IMR-90 (cell line): ENCODE results near the gene A4GNT. TPM values are rescaled to one million over a fixed set of nuclear protein-coding genes. Genes with fewer than 3 reads are reported as not detected.

Experiments used
- ATAC-seq: fragments of 200-7000 bp; cut with Tn5 transposase; 2 replicates; pipeline ENCODE4 v1.9.1; 2020; ENCODE audit warnings: low read depth, mild to moderate bottlenecking, moderate library complexity
- BruUV-seq: library from RNA; stranded (reverse); fragments of 400-500 nt; replicated peaks from 2 replicates; lab custom pipeline; 2021; lab: Mats Ljungman, UMichigan
- CTCF ChIA-PET: fragments of 300-600 bp; formaldehyde crosslinking; extraction: SDS; loops from one replicate; lab custom pipeline; 2021; ENCODE audit warnings: antibody characterized with exemption; lab: Yijun Ruan, JAX
- POLR2A ChIA-PET: fragments of 300-600 bp; sonication (Branson Sonifier 250); formaldehyde crosslinking; loops from one replicate; lab custom pipeline; 2022; ENCODE audit warnings: antibody characterized with exemption; ENCODE audit not compliant: unreplicated experiment; lab: Charles Lee
- DNase-seq: peaks from one replicate; pipeline ENCODE4 v3.0.0; 2013
- H2AFZ ChIP-seq: replicated peaks from 2 replicates; pipeline ENCODE3; 2013; ENCODE audit warnings: low read length, mild to moderate bottlenecking; ENCODE audit not compliant: poor library complexity
- H2AK5ac ChIP-seq: 2 replicates; pipeline ENCODE4 v1.6.1; 2013; ENCODE audit warnings: low read depth, low read length, inconsistent platforms
- H2AK9ac ChIP-seq: replicated peaks from 2 replicates; pipeline ENCODE3; 2013; ENCODE audit warnings: mild to moderate bottlenecking, low read depth, low read length, moderate library complexity; ENCODE audit not compliant: poor library complexity
- H2BK120ac ChIP-seq: 2 replicates; pipeline ENCODE4 v1.6.1; 2013; ENCODE audit warnings: low read depth, low read length, inconsistent platforms
- H2BK15ac ChIP-seq: 3 replicates; pipeline ENCODE4 v1.6.1; 2013; ENCODE audit warnings: low read depth, low read length, inconsistent platforms
- H2BK20ac ChIP-seq: 2 replicates; pipeline ENCODE4 v1.6.1; 2013; ENCODE audit warnings: low read depth, mild to moderate bottlenecking, inconsistent platforms, low read length, moderate library complexity
- H2BK5ac ChIP-seq: 2 replicates; pipeline ENCODE4 v1.6.1; 2013; ENCODE audit warnings: mild to moderate bottlenecking, low read depth, low read length, inconsistent platforms; ENCODE audit not compliant: poor library complexity, severe bottlenecking
- H3K14ac ChIP-seq: replicated peaks from 2 replicates; pipeline ENCODE4 v1.6.1; 2013; ENCODE audit warnings: low read depth, low read length, inconsistent platforms
- H3K18ac ChIP-seq: 2 replicates; pipeline ENCODE4 v1.6.1; 2013; ENCODE audit warnings: low read depth, low read length, control low read depth
- H3K23ac ChIP-seq: 2 replicates; pipeline ENCODE4 v1.6.1; 2013; ENCODE audit warnings: low read depth, low read length, inconsistent platforms
- H3K27ac ChIP-seq: 2 replicates; pipeline ENCODE4 v1.5.1; 2013; ENCODE audit warnings: mild to moderate bottlenecking, control low read depth, low read length; ENCODE audit not compliant: insufficient read depth
- H3K27me3 ChIP-seq: 2 replicates; pipeline ENCODE4 v1.6.1; 2013; ENCODE audit warnings: low read length; ENCODE audit not compliant: control insufficient read depth, insufficient read depth
- H3K36me3 ChIP-seq: 2 replicates; pipeline ENCODE4 v1.6.1; 2013; ENCODE audit warnings: low read length, mixed read lengths; ENCODE audit not compliant: control insufficient read depth, insufficient read depth
- H3K4ac ChIP-seq: 2 replicates; pipeline ENCODE4 v1.6.1; 2013; ENCODE audit warnings: low read depth, low read length, inconsistent platforms
- H3K4me1 ChIP-seq: 2 replicates; pipeline ENCODE4 v1.6.1; 2013; ENCODE audit warnings: low read length, mixed read lengths; ENCODE audit not compliant: control insufficient read depth, insufficient read depth
- H3K4me2 ChIP-seq: 2 replicates; pipeline ENCODE4 v1.6.1; 2013; ENCODE audit warnings: low read depth, mild to moderate bottlenecking, control low read depth, low read length, moderate library complexity
- H3K4me3 ChIP-seq: 2 replicates; pipeline ENCODE4 v1.5.1; 2013; ENCODE audit warnings: low read depth, mild to moderate bottlenecking, control low read depth, low read length, moderate library complexity; ENCODE audit not compliant: insufficient read depth
- H3K56ac ChIP-seq: 2 replicates; pipeline ENCODE4 v1.6.1; 2013; ENCODE audit warnings: low read length, inconsistent platforms; ENCODE audit not compliant: insufficient read depth; ENCODE audit errors: extremely low read depth
- H3K79me1 ChIP-seq, 2 experiments: 2 replicates each; pipeline ENCODE4 v1.6.1; 2013; ENCODE audit warnings: low read length in 2 of 2, inconsistent platforms in 1 of 2, low read depth in 1 of 2
- H3K9ac ChIP-seq: 2 replicates; pipeline ENCODE4 v1.6.1; 2013; ENCODE audit warnings: low read depth, low read length, control low read depth
- H3K9me1 ChIP-seq: 2 replicates; pipeline ENCODE4 v1.6.1; 2013; ENCODE audit warnings: low read length, inconsistent platforms; ENCODE audit not compliant: insufficient read depth
- H3K9me3 ChIP-seq: 2 replicates; pipeline ENCODE4 v1.6.1; 2013; ENCODE audit warnings: low read length; ENCODE audit not compliant: control insufficient read depth, insufficient read depth
- H4K20me1 ChIP-seq: 2 replicates; pipeline ENCODE4 v1.6.1; 2013; ENCODE audit warnings: low read length, inconsistent platforms; ENCODE audit not compliant: insufficient read depth
- H4K5ac ChIP-seq: 2 replicates; pipeline ENCODE4 v1.6.1; 2013; ENCODE audit warnings: mild to moderate bottlenecking, low read depth, low read length, control low read depth
- H4K8ac ChIP-seq, 2 experiments: 2 replicates each; pipeline ENCODE4 v1.6.1; 2013; ENCODE audit warnings: low read depth in 2 of 2, low read length in 2 of 2, control low read depth in 1 of 2, inconsistent platforms in 1 of 2
- H4K91ac ChIP-seq: 2 replicates; pipeline ENCODE4 v1.6.1; 2013; ENCODE audit warnings: low read depth, low read length, inconsistent platforms; ENCODE audit not compliant: insufficient read depth
- BHLHE40 ChIP-seq: fragments of 150-350 bp; IDR thresholded peaks from 2 replicates; pipeline ENCODE4 v1.6.1; 2016; ENCODE audit warnings: mild to moderate bottlenecking, low read depth, low read length
- CHD1 ChIP-seq: IDR thresholded peaks from 2 replicates; pipeline ENCODE4 v1.6.1; 2012; ENCODE audit warnings: low read depth, low read length, improper control_type of control experiment
- FOS ChIP-seq: fragments of 150-350 bp; IDR thresholded peaks from 2 replicates; pipeline ENCODE4 v1.6.1; 2016; ENCODE audit warnings: low read depth, low read length
- MAZ ChIP-seq: IDR thresholded peaks from 2 replicates; pipeline ENCODE4 v1.6.1; 2012; ENCODE audit warnings: low read depth, mild to moderate bottlenecking, low read length, improper control_type of control experiment, moderate library complexity, borderline replicate concordance
- MXI1 ChIP-seq: IDR thresholded peaks from 2 replicates; pipeline ENCODE4 v1.6.1; 2012; ENCODE audit warnings: low read depth, mild to moderate bottlenecking, low read length, moderate library complexity, borderline replicate concordance
- POLR2A ChIP-seq: IDR thresholded peaks from 2 replicates; pipeline ENCODE4 v1.6.1; 2012; ENCODE audit warnings: mild to moderate bottlenecking, low read depth, low read length
- RFX5 ChIP-seq: IDR thresholded peaks from 2 replicates; pipeline ENCODE4 v1.8.0; 2012; ENCODE audit warnings: low read depth, mild to moderate bottlenecking, low read length, moderate library complexity
- SMC3 ChIP-seq: fragments of 150-350 bp; IDR thresholded peaks from 2 replicates; pipeline ENCODE4 v1.6.1; 2016; ENCODE audit warnings: low read depth, mild to moderate bottlenecking, antibody characterized with exemption, low read length, moderate library complexity
- WGBS, 2 experiments: methylation state at CpG; one replicate each; pipeline versions ENCODE4 v1.1.5 to v1.1.7; 2013; ENCODE audit warnings: missing lambda C conversion rate in 2 of 2; ENCODE audit not compliant: insufficient read length in 1 of 2; ENCODE audit errors: extremely low coverage in 2 of 2; 5-methylcytosine and 5-hydroxymethylcytosine counted together
- dilution Hi-C: fragments of 300-500 bp; cut with HindIII; formaldehyde crosslinking; loops from one replicate; pipeline ENCODE4 v1.14.3; 2018; ENCODE audit warnings: low sequenced_read_pairs; ENCODE audit not compliant: unreplicated experiment
- in situ Hi-C: fragments of 300-500 bp; cut with MboI; formaldehyde crosslinking; loops from 3 replicates; pipeline ENCODE4 v1.14.3; 2019; ENCODE audit warnings: low sequenced_read_pairs, inconsistent platforms, mixed read lengths
- intact Hi-C: fragments of 100-400 bp; cut with micrococcal nuclease; formaldehyde crosslinking; loops from 2 replicates; pipeline ENCODE4 v1.10.0; 2022
- polyA plus RNA-seq, 3 experiments: library from polyadenylated mRNA; depleted of rRNA; stranded (reverse); fragments of >200 nt; gene quantifications; 2 replicates each; pipeline ENCODE4 v1.2.3, GENCODE V29; 2012; ENCODE audit warnings: low replicate concordance in 1 of 3
- total RNA-seq: library from RNA; depleted of rRNA; stranded (reverse); fragments of >200 nt; gene quantifications from 2 replicates; pipeline ENCODE4 v1.2.3, GENCODE V29; 2012
- TF ChIP-seq, protein P1 (sequence below): conservative IDR thresholded peaks from 2 replicates; pipeline ENCODE4 v1.5.1; 2012; ENCODE audit warnings: mild to moderate bottlenecking, low read depth, low read length, improper control_type of control experiment
- TF ChIP-seq, protein P2 (sequence below): fragments of 150-350 bp; IDR thresholded peaks from 2 replicates; pipeline ENCODE4 v1.6.1; 2017; ENCODE audit warnings: mild to moderate bottlenecking, antibody characterized with exemption, low read length, low read depth

Gene A4GNT
- total and polyA plus RNA-seq, 2 of the 4 experiments (the other 2 are of a cell fraction) = not detected

DNA sequence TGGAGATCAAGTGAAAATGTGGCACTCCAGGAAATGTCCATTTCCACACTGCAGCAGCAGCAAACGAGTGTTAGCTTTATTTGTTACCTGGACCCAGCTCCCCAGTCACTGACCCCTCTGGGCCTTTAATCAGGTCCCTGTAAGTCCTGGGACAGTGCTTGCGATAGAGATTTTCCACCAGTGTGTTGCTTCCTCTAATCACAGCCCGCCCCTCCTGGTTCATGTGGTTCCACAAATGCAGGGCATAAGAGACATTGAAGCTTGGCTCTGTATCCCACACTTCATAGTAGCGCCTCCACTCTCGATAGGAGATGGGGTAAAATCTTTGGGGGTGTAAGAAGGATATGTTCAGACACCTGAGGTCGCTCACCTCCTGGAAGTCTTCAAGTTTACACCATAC lies 8.0 kb downstream of the A4GNT start:
- ChIA-PET CTCF (no interaction called here), POLR2A (no interaction called here)
- H4K91ac ChIP-seq = no peak overlapping the region
- H4K20me1 ChIP-seq = no peaks in the 10 kb centered on the region
- H3K4ac ChIP-seq = peak overlapping the region; percentile 10; the same call in 1 of the 2 replicates
- no peak overlapping the region for H2AFZ ChIP-seq
- no peak overlapping the region for H3K14ac ChIP-seq
- no peak for ATAC-seq
- no peak overlapping the region for H2AK5ac ChIP-seq
- in situ Hi-C loops = no loop called here
- peaks cover 6% of the 10 kb centered on the region for H3K9me1 ChIP-seq
- no peak overlapping the region for H3K18ac ChIP-seq
- no peak overlapping the region for H3K4me2 ChIP-seq
- intact Hi-C loops = loop anchor here (5.0 kb wide), 1 partner anchor 303 kb away; no protein-coding TSS in a partner anchor
- H3K23ac ChIP-seq = no peak overlapping the region
- peaks cover 11% of the 10 kb centered on the region for H3K4me1 ChIP-seq
- peak overlapping the region; percentile 33; the same call in 1 of the 2 replicates for H2BK20ac ChIP-seq
- peak overlapping the region; percentile 1 for H2AK9ac ChIP-seq
- no peaks in the 10 kb centered on the region; the same call in 1 of the 2 replicates for H3K27me3 ChIP-seq
- H3K27ac ChIP-seq = no peak overlapping the region
- no TSS peak for BruUV-seq
- dilution Hi-C loops = no loop called here
- no peak overlapping the region for H2BK5ac ChIP-seq
- no peaks in the 10 kb centered on the region for H3K79me1 ChIP-seq
- DNase-seq = no peak
- no peak overlapping the region for H2BK120ac ChIP-seq
- H3K9ac ChIP-seq = no peak overlapping the region
- H4K8ac ChIP-seq = no peak overlapping the region
- H3K36me3 ChIP-seq = no peaks in the 10 kb centered on the region
- no peak for TF ChIP-seq MXI1
- TF ChIP-seq, protein P1, sequence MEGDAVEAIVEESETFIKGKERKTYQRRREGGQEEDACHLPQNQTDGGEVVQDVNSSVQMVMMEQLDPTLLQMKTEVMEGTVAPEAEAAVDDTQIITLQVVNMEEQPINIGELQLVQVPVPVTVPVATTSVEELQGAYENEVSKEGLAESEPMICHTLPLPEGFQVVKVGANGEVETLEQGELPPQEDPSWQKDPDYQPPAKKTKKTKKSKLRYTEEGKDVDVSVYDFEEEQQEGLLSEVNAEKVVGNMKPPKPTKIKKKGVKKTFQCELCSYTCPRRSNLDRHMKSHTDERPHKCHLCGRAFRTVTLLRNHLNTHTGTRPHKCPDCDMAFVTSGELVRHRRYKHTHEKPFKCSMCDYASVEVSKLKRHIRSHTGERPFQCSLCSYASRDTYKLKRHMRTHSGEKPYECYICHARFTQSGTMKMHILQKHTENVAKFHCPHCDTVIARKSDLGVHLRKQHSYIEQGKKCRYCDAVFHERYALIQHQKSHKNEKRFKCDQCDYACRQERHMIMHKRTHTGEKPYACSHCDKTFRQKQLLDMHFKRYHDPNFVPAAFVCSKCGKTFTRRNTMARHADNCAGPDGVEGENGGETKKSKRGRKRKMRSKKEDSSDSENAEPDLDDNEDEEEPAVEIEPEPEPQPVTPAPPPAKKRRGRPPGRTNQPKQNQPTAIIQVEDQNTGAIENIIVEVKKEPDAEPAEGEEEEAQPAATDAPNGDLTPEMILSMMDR = no peak
- no peak for TF ChIP-seq BHLHE40
- TF ChIP-seq POLR2A = no peak
- no peak for TF ChIP-seq FOS
- no peak for TF ChIP-seq CHD1
- TF ChIP-seq MAZ = no peak
- TF ChIP-seq RFX5 = no peak
- TF ChIP-seq SMC3 = no peak
- TF ChIP-seq, protein P2, sequence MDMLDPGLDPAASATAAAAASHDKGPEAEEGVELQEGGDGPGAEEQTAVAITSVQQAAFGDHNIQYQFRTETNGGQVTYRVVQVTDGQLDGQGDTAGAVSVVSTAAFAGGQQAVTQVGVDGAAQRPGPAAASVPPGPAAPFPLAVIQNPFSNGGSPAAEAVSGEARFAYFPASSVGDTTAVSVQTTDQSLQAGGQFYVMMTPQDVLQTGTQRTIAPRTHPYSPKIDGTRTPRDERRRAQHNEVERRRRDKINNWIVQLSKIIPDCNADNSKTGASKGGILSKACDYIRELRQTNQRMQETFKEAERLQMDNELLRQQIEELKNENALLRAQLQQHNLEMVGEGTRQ = no peak
- H4K5ac ChIP-seq = no peak overlapping the region
- no peaks in the 10 kb centered on the region; the same call in 1 of the 2 replicates for H3K9me3 ChIP-seq
- no CpG with 5 or more reads among the region's 6 CpGs for WGBS, 2 experiments
- no peak overlapping the region for H3K4me3 ChIP-seq
- H3K56ac ChIP-seq = no peak overlapping the region
- no peak overlapping the region for H2BK15ac ChIP-seq
